ENCODE data around the gene MYPOP. TPM values are rescaled to one million over a fixed set of nuclear protein-coding genes. Genes with fewer than 3 reads are reported as not detected.

Gene MYPOP
- total and polyA plus RNA-seq, 10 of the 15 experiments (the other 5 are each of a cell fraction or from before 2014, with no cell fraction given) = 0.47 to 9.4 (median 1.4) TPM

GRCh38 chr19:45927565-45928261 lies 25.3 kb upstream of the MYPOP start:
- Histone ChIP-seq H3K4me1 (ENCODE audit: control insufficient read depth, insufficient read depth, low read length) (no peaks in the 10 kb centered on the region; the same call in 1 of the 2 replicates), H3K27me3 (replicated peaks in 1 of 2; ENCODE audit: control insufficient read depth in 2 of 2, insufficient read depth in 2 of 2, low read length in 1 of 2) (no peaks in the 10 kb centered on the region), H3K36me3 (ENCODE audit: control insufficient read depth in 2 of 2, insufficient read depth in 2 of 2, low read length in 1 of 2) (no peaks in the 10 kb centered on the region), H4K20me1 (ENCODE audit: control insufficient read depth, insufficient read depth) (no peaks in the 10 kb centered on the region), H2AFZ (ENCODE audit: control insufficient read depth, low read depth, low read length) (peak overlapping the region; percentile 67), H3K9ac (ENCODE audit: control insufficient read depth, insufficient read depth, low read length) (peak overlapping the region; percentile 64), H3K79me2 (ENCODE audit: control insufficient read depth, insufficient read depth, low read length) (no peaks in the 10 kb centered on the region), H3K4me2 (ENCODE audit: control insufficient read depth, insufficient read depth) (peak overlapping the region; percentile 83), H3K9me3 (replicated peaks; ENCODE audit: control insufficient read depth, insufficient read depth, low read length) (no peaks in the 10 kb centered on the region), H3K4me3 (peak overlapping the region; percentile 45; the same call in 1 of the 2 replicates), H3K27ac (ENCODE audit: control insufficient read depth, insufficient read depth) (peak overlapping the region; percentile 32; the same call in 1 of the 2 replicates)
- peak; percentile 79 for DNase-seq (ENCODE audit: low read depth, low spot score)
- WGBS (ENCODE audit: insufficient coverage, insufficient replicate concordance, low lambda C conversion rate, missing lambda C conversion rate) = 7% methylated on average over 33 of the region's 33 CpGs
- RAD21 ChIA-PET (ENCODE audit: unreplicated experiment) = interaction anchor here (1.0 kb wide), 1 partner anchor 25 kb away, joined by 4 read pairs; the partner anchor contains the start of gene MYPOP
- intact Hi-C loops (cut with micrococcal nuclease; ENCODE audit: unreplicated experiment) = no loop called here
- SMC1A ChIA-PET (ENCODE audit: uncharacterized antibody, unreplicated experiment) = interaction anchor here (0.6 kb wide), 1 partner anchor 12 kb away, joined by 3 read pairs; no protein-coding TSS in a partner anchor
- in situ Hi-C loops (cut with MboI) = no loop called here
- ATAC-seq = peak; percentile 100
- CTCF ChIA-PET = no interaction called here
- BruUV-seq (replicated peaks) = no TSS peak
- FAIRE-seq = peak; percentile 92
- POLR2A ChIA-PET = no interaction called here
- TF ChIP-seq CEBPB (IDR thresholded peaks at IDR 0.05; ENCODE audit: borderline replicate concordance in 1 of 2, low read depth in 2 of 2, low read length in 2 of 2) = no peak
- no peak for TF ChIP-seq CEBPZ (IDR thresholded peaks at IDR 0.05; ENCODE audit: low read depth, low read length)
- no peak for TF ChIP-seq EED (IDR thresholded peaks at IDR 0.05; ENCODE audit: low read depth)
- peak; percentile 82 for TF ChIP-seq POLR2A (IDR thresholded peaks at IDR 0.05; ENCODE audit: low read depth, low read length)
- no peak for TF ChIP-seq CBX3 (IDR thresholded peaks at IDR 0.05; ENCODE audit: borderline replicate concordance, low read depth)
- TF ChIP-seq RAD51 (IDR thresholded peaks at IDR 0.05) = peak; percentile 91
- no peak for TF ChIP-seq HDAC6 (IDR thresholded peaks at IDR 0.05; ENCODE audit: unreplicated experiment)
- no peak for TF ChIP-seq ZNF384 (IDR thresholded peaks at IDR 0.05; ENCODE audit: borderline replicate concordance, low read depth, low read length)
- TF ChIP-seq RCOR1 (conservative IDR thresholded peaks at IDR 0.05; ENCODE audit: low read depth, low read length) = no peak
- no peak for TF ChIP-seq HDAC2 (IDR thresholded peaks at IDR 0.05)
- no peak for TF ChIP-seq SREBF2 (IDR thresholded peaks at IDR 0.05; ENCODE audit: low read length)
- no peak for TF ChIP-seq ZNF217 (IDR thresholded peaks at IDR 0.05)
- peak; percentile 85 for TF ChIP-seq USF2 (IDR thresholded peaks at IDR 0.05; ENCODE audit: borderline replicate concordance, low read depth, low read length)
- TF ChIP-seq FOXM1 (IDR thresholded peaks at IDR 0.05; ENCODE audit: low read depth, low read length) = peak; percentile 55; the same call in 1 of the 2 replicates
- TF ChIP-seq MYC (IDR thresholded peaks at IDR 0.05; ENCODE audit: insufficient read depth, insufficient read length, insufficient replicate concordance, low read length, severe bottlenecking) = no peak
- peak; percentile 62 for TF ChIP-seq POLR2AphosphoS5 (IDR thresholded peaks at IDR 0.05; ENCODE audit: low read length)
- TF ChIP-seq RAD21 (IDR thresholded peaks at IDR 0.05; ENCODE audit: insufficient read depth, low read depth, low read length) = no peak
- TF ChIP-seq ASH2L (IDR thresholded peaks at IDR 0.05; ENCODE audit: borderline replicate concordance, low read depth) = no peak
- TF ChIP-seq LARP7 (IDR thresholded peaks at IDR 0.05) = peak; percentile 56; the same call in 1 of the 2 replicates
- TF ChIP-seq PAX5 (IDR thresholded peaks at IDR 0.05; ENCODE audit: borderline replicate concordance, low read depth, low read length) = peak; percentile 44; the same call in 1 of the 2 replicates
- peak; percentile 93 for TF ChIP-seq CHD2 (IDR thresholded peaks at IDR 0.05; ENCODE audit: borderline replicate concordance, low read depth, low read length)
- no peak for TF ChIP-seq CHD4 (IDR thresholded peaks at IDR 0.05)
- peak; percentile 71; the same call in 1 of the 2 replicates for TF ChIP-seq TARDBP (IDR thresholded peaks at IDR 0.05; ENCODE audit: borderline replicate concordance)

Data from GM12878 (cell line).